Neuronal stem cell (in vitro differentiated cells): ENCODE measurements around the gene ELF5.
A peak's percentile ranks its signal among the peaks of the same experiment; 100 is the strongest.

Experiments used
- DNase-seq: peaks from one replicate; pipeline ENCODE4 v3.0.0-alpha.2; 2013; ENCODE audit warnings: low spot score
- H2AFZ ChIP-seq: one replicate; pipeline ENCODE4 v1.6.1; 2013; ENCODE audit warnings: mild to moderate bottlenecking, low read length, inconsistent platforms
- H2AK5ac ChIP-seq: 2 replicates; pipeline ENCODE4 v1.6.1; 2013; ENCODE audit warnings: low read depth, mild to moderate bottlenecking, inconsistent platforms, low read length, moderate library complexity, mixed read lengths
- H2BK120ac ChIP-seq: 2 replicates; pipeline ENCODE4 v1.6.1; 2013; ENCODE audit warnings: low read depth, mild to moderate bottlenecking, inconsistent platforms, low read length, moderate library complexity, mixed read lengths
- H2BK12ac ChIP-seq: one replicate; pipeline ENCODE4 v1.6.1; 2013; ENCODE audit warnings: low read length, inconsistent platforms
- H2BK15ac ChIP-seq: 2 replicates; pipeline ENCODE4 v1.6.1; 2013; ENCODE audit warnings: mild to moderate bottlenecking, low read length, inconsistent platforms, mixed read lengths
- H2BK5ac ChIP-seq: one replicate; pipeline ENCODE4 v1.6.1; 2013; ENCODE audit warnings: inconsistent platforms, mild to moderate bottlenecking, low read length, moderate library complexity
- H3K14ac ChIP-seq: one replicate; pipeline ENCODE4 v1.6.1; 2013; ENCODE audit warnings: low read length, inconsistent platforms
- H3K18ac ChIP-seq: 2 replicates; pipeline ENCODE4 v1.6.1; 2013; ENCODE audit warnings: low read length, inconsistent platforms
- H3K23ac ChIP-seq: 2 replicates; pipeline ENCODE4 v1.6.1; 2013; ENCODE audit warnings: low read depth, mild to moderate bottlenecking, mixed read lengths, low read length, inconsistent platforms; ENCODE audit not compliant: poor library complexity
- H3K27ac ChIP-seq: replicated peaks from 3 replicates; pipeline ENCODE4 v1.5.1; 2013; ENCODE audit warnings: low read length, inconsistent platforms
- H3K27me3 ChIP-seq, 3 experiments: 2 replicates each; pipeline ENCODE4 v1.6.1; 2013; ENCODE audit warnings: low read length in 3 of 3, mild to moderate bottlenecking in 2 of 3, inconsistent platforms in 1 of 3, low read depth in 1 of 3, mixed read lengths in 1 of 3, moderate library complexity in 1 of 3; ENCODE audit not compliant: control insufficient read depth in 3 of 3, insufficient read depth in 3 of 3
- H3K36me3 ChIP-seq, 2 donors: replicated peaks in 1 of 2; 2 replicates each; pipeline ENCODE4 v1.6.1; 2013; ENCODE audit warnings: low read length in 2 of 2; ENCODE audit not compliant: control insufficient read depth in 2 of 2, insufficient read depth in 2 of 2
- H3K4ac ChIP-seq: 2 replicates; pipeline ENCODE4 v1.6.1; 2013; ENCODE audit warnings: inconsistent platforms, mild to moderate bottlenecking, low read length, moderate library complexity
- H3K4me1 ChIP-seq, 2 donors: 1 replicate in 1 of 2; 2 replicates in 1 of 2; pipeline ENCODE4 v1.6.1; 2013; ENCODE audit warnings: low read length in 2 of 2, low read depth in 1 of 2; ENCODE audit not compliant: control insufficient read depth in 2 of 2, insufficient read depth in 1 of 2
- H3K4me2 ChIP-seq: one replicate; pipeline ENCODE4 v1.6.1; 2013; ENCODE audit warnings: mild to moderate bottlenecking, low read length, inconsistent platforms; ENCODE audit not compliant: insufficient read depth, poor library complexity, severe bottlenecking
- H3K4me3 ChIP-seq, 2 donors: 2 replicates each; pipeline ENCODE4 v1.5.1; 2013; ENCODE audit warnings: low read length in 2 of 2, mild to moderate bottlenecking in 2 of 2, inconsistent platforms in 1 of 2, moderate library complexity in 1 of 2
- H3K79me1 ChIP-seq: one replicate; pipeline ENCODE4 v1.6.1; 2013; ENCODE audit warnings: low read depth, mild to moderate bottlenecking, inconsistent platforms, low read length, moderate library complexity
- H3K9ac ChIP-seq: one replicate; pipeline ENCODE4 v1.6.1; 2013; ENCODE audit warnings: mild to moderate bottlenecking, low read depth, low read length, inconsistent platforms; ENCODE audit not compliant: poor library complexity
- H3K9me3 ChIP-seq, 2 donors: replicated peaks in 1 of 2; 2 replicates each; pipeline versions ENCODE3 to v1.6.1; 2013; ENCODE audit warnings: low read length in 2 of 2, mild to moderate bottlenecking in 2 of 2, inconsistent platforms in 1 of 2, low read depth in 1 of 2, mixed read lengths in 1 of 2, moderate library complexity in 1 of 2; ENCODE audit not compliant: control insufficient read depth in 2 of 2, insufficient read depth in 1 of 2
- H4K8ac ChIP-seq: one replicate; pipeline ENCODE4 v1.6.1; 2013; ENCODE audit warnings: low read depth, mild to moderate bottlenecking, inconsistent platforms, low read length, moderate library complexity
- H4K91ac ChIP-seq: one replicate; pipeline ENCODE4 v1.6.1; 2013; ENCODE audit warnings: low read length, low read depth, mild to moderate bottlenecking, inconsistent platforms; ENCODE audit not compliant: poor library complexity
- WGBS, 2 donors: extraction: QIAGEN DNeasy Blood & Tissue Kit; methylation state at CpG; one replicate each; pipeline ENCODE4 v1.1.7; 2013; ENCODE audit warnings: missing lambda C conversion rate in 2 of 2, mixed read lengths in 1 of 2; ENCODE audit not compliant: insufficient read length in 2 of 2, insufficient replicate concordance in 1 of 2; ENCODE audit errors: extremely low coverage in 2 of 2; 5-methylcytosine and 5-hydroxymethylcytosine counted together

The ELF5 gene

GRCh38 chr11:34558211-34558610 lies 44.6 kb upstream of the ELF5 start:
- peaks cover 0 to 8% (median 0%) of the 10 kb centered on the region in 3 experiments for H3K27me3 ChIP-seq
- no peak overlapping the region for H2AK5ac ChIP-seq
- no peak overlapping the region for H2BK5ac ChIP-seq
- H3K14ac ChIP-seq = no peak overlapping the region
- H3K23ac ChIP-seq = no peak overlapping the region
- no peak overlapping the region for H3K4me2 ChIP-seq
- no peaks in the 10 kb centered on the region for H3K79me1 ChIP-seq
- H3K27ac ChIP-seq = no peak overlapping the region
- H3K36me3 ChIP-seq = no peaks in the 10 kb centered on the region
- H3K4me1 ChIP-seq = no peaks in the 10 kb centered on the region
- no peak overlapping the region for H3K18ac ChIP-seq
- no peak overlapping the region for H3K4ac ChIP-seq
- H2BK15ac ChIP-seq = no peak overlapping the region
- no peak for DNase-seq
- WGBS, 2 donors = no CpG with 5 or more reads among the region's 1 CpG
- no peak overlapping the region for H2BK12ac ChIP-seq
- H2BK120ac ChIP-seq = no peak overlapping the region
- H3K4me3 ChIP-seq = no peak overlapping the region
- no peak overlapping the region for H3K9ac ChIP-seq
- H2AFZ ChIP-seq = no peak overlapping the region
- peaks cover 0 to 1% of the 10 kb centered on the region in 2 donors for H3K9me3 ChIP-seq
- H4K8ac ChIP-seq = no peak overlapping the region
- H4K91ac ChIP-seq = no peak overlapping the region

GRCh38 chr11:34552270-34552669 lies 38.7 kb upstream of the ELF5 start:
- H3K14ac ChIP-seq = no peak overlapping the region
- H2AK5ac ChIP-seq = no peak overlapping the region
- H3K27ac ChIP-seq = no peak overlapping the region
- H3K18ac ChIP-seq = peak overlapping the region; percentile 23
- H4K8ac ChIP-seq = no peak overlapping the region
- no CpG with 5 or more reads among the region's 3 CpGs for WGBS, 2 donors
- H3K4me1 ChIP-seq = peaks cover 0 to 7% of the 10 kb centered on the region in 2 donors
- peaks cover 0 to 5% of the 10 kb centered on the region in 2 donors for H3K9me3 ChIP-seq
- no peaks in the 10 kb centered on the region for H3K79me1 ChIP-seq
- no peak overlapping the region for H2BK120ac ChIP-seq
- no peaks in the 10 kb centered on the region for H3K36me3 ChIP-seq
- no peak overlapping the region for H3K9ac ChIP-seq
- no peak overlapping the region for H2BK5ac ChIP-seq
- no peak overlapping the region for H3K23ac ChIP-seq
- H2BK12ac ChIP-seq = no peak overlapping the region
- DNase-seq = no peak
- no peak overlapping the region for H3K4ac ChIP-seq
- no peak overlapping the region for H4K91ac ChIP-seq
- H3K4me2 ChIP-seq = no peak overlapping the region
- peaks cover 0 to 11% (median 2%) of the 10 kb centered on the region in 3 experiments for H3K27me3 ChIP-seq
- no peak overlapping the region for H3K4me3 ChIP-seq
- no peak overlapping the region for H2AFZ ChIP-seq
- no peak overlapping the region for H2BK15ac ChIP-seq

- WGBS, 2 donors = no CpG with 5 or more reads among the region's 5 CpGs
- no peak overlapping the region for H2BK12ac ChIP-seq
- no peaks in the 10 kb centered on the region for H3K36me3 ChIP-seq
- peaks cover 0 to 3% of the 10 kb centered on the region in 2 donors for H3K9me3 ChIP-seq
- H4K91ac ChIP-seq = no peak overlapping the region
- no peak overlapping the region for H2BK15ac ChIP-seq
- no peak overlapping the region for H3K23ac ChIP-seq
- H3K4me3 ChIP-seq = no peak overlapping the region
- DNase-seq = no peak
- no peak overlapping the region for H2AK5ac ChIP-seq
- H3K4ac ChIP-seq = no peak overlapping the region
- no peak overlapping the region for H2AFZ ChIP-seq
- no peaks in the 10 kb centered on the region for H3K79me1 ChIP-seq
- H3K4me2 ChIP-seq = no peak overlapping the region
- H3K9ac ChIP-seq = no peak overlapping the region
- H2BK120ac ChIP-seq = no peak overlapping the region
- H4K8ac ChIP-seq = no peak overlapping the region
- H3K4me1 ChIP-seq = peaks cover 0 to 20% of the 10 kb centered on the region in 2 donors
- H3K27ac ChIP-seq = no peak overlapping the region
- H3K27me3 ChIP-seq = peaks cover 0 to 8% (median 2%) of the 10 kb centered on the region in 3 experiments
- no peak overlapping the region for H3K14ac ChIP-seq
- H2BK5ac ChIP-seq = no peak overlapping the region
- H3K18ac ChIP-seq = no peak overlapping the region
These were observed 35.7 kb upstream of the ELF5 start for GRCh38 chr11:34549271-34549670.

GRCh38 chr11:34548278-34548677 lies 34.7 kb upstream of the ELF5 start:
- Histone ChIP-seq H4K8ac (no peak overlapping the region), H3K4me3 (no peak overlapping the region), H3K4ac (no peak overlapping the region), H3K4me1 (peaks cover 0 to 20% of the 10 kb centered on the region in 2 donors), H3K23ac (no peak overlapping the region), H3K4me2 (no peak overlapping the region), H3K9ac (no peak overlapping the region), H3K18ac (no peak overlapping the region), H4K91ac (no peak overlapping the region), H3K27me3 (peaks cover 0 to 8% (median 2%) of the 10 kb centered on the region in 3 experiments), H2BK12ac (no peak overlapping the region), H2BK5ac (no peak overlapping the region), H2BK15ac (no peak overlapping the region), H3K27ac (no peak overlapping the region), H2AK5ac (no peak overlapping the region), H2BK120ac (no peak overlapping the region), H3K9me3 (peaks cover 0 to 3% of the 10 kb centered on the region in 2 donors), H3K36me3 (no peaks in the 10 kb centered on the region), H2AFZ (no peak overlapping the region), H3K79me1 (no peaks in the 10 kb centered on the region), H3K14ac (no peak overlapping the region)
- DNase-seq = no peak
- no CpG with 5 or more reads among the region's 4 CpGs for WGBS, 2 donors
